HG03521 (cell line): Measurements from ENCODE around the gene OR2H2.

Source experiments
- ATAC-seq: cut with Tn5 transposase; IDR thresholded peaks from one replicate; pipeline ENCODE4 v1.9.1; 2021; ENCODE audit warnings: mild to moderate bottlenecking, moderate library complexity; ENCODE audit not compliant: unreplicated experiment

The OR2H2 gene

DNA sequence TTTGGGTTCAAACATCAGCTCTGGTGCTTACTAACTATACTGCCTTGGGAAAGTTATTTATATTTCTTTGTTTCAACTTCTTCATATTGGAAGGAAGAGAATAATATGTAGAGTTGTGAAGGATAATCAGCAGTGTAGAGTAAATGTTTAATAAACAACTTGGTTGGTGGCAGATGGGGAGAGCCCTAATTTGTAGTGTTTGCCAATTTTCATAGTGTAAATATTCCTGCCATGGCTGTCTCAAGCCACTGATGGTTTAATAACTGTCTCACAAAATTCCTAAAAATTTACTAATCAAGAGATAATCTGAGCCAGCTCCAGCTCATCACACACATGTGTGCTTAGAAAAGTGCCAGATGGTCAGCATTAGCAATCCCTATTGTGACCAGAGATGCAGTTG is at the start of gene OR2H2:
TSS of gene OR2H2 (plus strand) at position 301 of the 400 bp plus-strand sequence. CDS start 2,824 bp downstream, outside the sequence.
- no peak for ATAC-seq

DNA sequence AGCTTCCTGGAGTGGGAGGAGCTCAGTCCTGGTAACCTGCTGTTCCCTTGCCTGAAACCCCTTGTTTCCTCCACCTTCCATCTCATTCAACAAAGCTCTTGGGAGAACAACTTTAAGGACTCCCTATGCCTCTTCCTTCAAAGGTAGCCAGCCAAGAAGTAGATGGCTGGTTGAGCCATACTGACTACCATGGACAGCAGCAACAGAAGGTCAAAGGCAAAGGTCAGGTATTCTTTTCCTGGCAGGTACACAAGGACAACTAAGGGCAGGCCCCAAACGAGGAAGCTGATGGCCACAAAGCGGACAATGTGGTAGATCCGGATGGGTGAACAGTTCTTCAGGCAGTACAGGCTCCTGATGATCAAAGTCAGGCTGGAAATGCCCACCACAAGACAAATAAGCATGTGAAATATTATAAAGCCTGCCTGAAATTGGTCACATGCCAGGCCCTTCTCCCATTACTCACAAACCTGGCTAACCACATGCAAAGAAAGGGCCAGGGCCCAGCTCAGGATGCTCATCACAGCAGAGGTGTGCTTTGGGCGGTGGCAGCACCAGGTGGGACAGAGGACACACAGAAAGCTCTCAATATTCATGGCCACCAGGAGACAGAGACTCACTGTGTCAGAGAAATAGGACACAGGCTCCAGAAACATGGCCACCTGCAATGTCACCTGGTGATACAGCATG is 47.1 kb upstream of the OR2H2 start:
- ATAC-seq, result no peak

DNA sequence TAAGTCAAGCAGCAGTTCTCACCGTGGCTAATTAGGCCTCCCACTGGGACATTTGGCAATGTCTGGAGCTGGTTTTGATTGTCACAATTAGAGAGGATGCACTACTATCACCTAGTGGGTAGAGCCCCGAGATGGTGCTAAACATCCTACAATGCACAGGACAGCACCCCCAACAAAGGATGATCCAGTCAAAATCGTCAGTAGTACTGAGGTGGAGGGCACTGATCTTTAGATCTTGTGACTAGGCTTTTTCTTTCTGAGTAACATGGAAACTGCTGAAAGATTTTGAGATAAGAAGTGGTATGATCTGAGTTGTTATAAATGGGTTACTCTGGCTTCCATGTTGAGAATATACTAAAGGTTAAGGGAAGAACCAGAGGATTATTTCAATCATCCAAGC is 37.3 kb upstream of the OR2H2 start:
- ATAC-seq, result no peak

DNA sequence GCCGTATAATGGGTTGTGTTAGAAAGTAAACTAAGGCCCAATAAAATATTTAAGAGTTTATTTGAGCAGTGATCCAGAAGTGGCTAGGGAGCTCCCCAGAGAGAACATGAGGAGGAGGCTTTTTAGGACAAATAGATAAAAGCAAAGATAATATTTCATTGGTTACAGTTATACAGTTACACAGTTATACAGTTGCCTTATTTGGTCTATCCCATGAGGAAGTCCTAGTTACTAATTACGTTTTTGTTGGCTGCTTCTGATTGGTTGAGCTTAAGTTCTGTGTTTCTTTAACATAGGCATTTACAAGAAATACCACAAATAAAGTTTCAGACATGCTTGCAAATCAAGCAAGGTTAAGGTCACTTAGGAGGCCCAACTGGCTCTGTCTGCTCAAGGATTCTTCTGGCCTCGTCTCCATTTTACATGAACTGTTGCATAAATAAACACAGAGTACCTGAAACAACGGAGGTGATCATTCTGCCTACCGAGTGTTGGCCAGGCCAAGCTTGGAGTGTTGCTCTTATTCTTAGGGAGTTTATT is 32.3 kb upstream of the OR2H2 start:
- ATAC-seq, result peak; percentile 80

DNA sequence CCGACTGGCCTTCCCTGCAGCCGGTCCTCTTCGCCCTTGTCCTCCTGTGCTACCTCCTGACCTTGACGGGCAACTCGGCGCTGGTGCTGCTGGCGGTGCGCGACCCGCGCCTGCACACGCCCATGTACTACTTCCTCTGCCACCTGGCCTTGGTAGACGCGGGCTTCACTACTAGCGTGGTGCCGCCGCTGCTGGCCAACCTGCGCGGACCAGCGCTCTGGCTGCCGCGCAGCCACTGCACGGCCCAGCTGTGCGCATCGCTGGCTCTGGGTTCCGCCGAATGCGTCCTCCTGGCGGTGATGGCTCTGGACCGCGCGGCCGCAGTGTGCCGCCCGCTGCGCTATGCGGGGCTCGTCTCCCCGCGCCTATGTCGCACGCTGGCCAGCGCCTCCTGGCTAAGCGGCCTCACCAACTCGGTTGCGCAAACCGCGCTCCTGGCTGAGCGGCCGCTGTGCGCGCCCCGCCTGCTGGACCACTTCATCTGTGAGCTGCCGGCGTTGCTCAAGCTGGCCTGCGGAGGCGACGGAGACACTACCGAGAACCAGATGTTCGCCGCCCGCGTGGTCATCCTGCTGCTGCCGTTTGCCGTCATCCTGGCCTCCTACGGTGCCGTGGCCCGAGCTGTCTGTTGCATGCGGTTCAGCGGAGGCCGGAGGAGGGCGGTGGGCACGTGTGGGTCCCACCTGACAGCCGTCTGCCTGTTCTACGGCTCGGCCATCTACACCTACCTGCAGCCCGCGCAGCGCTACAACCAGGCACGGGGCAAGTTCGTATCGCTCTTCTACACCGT is 31.5 kb upstream of the OR2H2 start:
- no peak for ATAC-seq

DNA sequence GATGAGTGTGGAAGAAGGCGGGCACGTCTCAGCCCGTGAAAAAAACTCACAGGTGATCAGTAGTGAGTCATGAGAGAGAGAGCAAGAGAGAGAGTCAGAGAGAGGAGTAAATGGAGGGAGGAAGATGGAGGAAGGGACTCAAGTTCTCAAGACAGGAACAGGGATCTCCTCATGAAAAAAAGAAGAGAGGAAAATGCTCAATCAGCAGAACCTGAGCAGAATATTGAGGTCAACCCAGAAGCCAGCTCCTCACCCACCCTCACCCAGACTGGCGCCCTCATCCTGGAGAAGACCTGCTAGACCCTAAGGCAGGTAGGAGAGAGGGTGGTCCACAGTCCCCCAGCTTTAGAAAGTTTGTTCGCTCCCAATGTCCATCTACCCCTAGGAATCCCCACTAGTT is 30.2 kb upstream of the OR2H2 start:
- no peak for ATAC-seq

DNA sequence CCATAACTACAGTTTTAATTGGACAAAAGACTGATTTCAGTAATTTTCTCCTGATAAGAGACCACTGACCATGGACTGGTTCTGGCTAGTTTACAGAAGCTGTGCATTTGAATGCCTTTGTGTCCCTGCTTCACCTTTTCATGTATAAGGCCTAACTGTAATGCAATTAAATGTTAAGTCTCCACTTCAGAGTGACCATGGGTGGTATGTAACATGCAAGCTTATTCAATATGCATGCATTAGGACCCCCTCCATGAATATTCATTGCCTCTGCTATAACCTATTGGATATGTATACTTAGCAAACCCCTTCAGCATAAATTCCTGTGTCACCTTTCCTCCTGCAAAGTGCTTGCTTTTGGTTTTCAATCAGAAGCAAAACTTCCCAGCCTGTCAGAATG is 27.6 kb upstream of the OR2H2 start:
- ATAC-seq, result no peak

DNA sequence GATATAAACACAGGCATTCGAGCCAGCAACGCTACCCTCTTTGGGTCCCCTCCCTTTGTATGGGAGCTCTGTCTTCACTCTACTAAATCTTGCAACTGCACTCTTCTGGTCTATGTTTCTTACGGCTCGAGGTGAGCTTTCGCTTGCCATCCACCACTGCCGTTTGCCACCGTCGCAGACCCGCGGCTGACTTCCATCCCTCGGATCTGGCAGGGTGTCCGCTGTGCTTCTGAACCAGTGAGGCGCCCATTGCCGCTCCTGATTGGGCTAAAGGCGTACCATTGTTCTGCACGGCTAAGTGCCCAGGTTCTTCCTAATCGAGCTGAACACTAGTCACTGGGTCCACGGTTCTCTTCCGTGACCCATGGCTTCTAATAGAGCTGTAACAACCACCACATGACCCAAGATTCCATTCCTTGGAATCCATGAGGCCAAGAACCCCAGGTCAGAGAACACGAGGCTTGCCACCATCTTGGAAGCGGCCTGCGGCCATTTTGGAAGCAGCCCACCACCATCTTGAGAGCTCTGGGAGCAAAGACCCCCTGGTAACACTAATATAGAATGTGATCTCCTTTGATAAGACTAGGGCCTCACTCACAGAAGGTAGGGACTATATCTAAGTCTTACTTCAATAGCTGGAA is 26.4 kb upstream of the OR2H2 start:
- ATAC-seq, result no peak

DNA sequence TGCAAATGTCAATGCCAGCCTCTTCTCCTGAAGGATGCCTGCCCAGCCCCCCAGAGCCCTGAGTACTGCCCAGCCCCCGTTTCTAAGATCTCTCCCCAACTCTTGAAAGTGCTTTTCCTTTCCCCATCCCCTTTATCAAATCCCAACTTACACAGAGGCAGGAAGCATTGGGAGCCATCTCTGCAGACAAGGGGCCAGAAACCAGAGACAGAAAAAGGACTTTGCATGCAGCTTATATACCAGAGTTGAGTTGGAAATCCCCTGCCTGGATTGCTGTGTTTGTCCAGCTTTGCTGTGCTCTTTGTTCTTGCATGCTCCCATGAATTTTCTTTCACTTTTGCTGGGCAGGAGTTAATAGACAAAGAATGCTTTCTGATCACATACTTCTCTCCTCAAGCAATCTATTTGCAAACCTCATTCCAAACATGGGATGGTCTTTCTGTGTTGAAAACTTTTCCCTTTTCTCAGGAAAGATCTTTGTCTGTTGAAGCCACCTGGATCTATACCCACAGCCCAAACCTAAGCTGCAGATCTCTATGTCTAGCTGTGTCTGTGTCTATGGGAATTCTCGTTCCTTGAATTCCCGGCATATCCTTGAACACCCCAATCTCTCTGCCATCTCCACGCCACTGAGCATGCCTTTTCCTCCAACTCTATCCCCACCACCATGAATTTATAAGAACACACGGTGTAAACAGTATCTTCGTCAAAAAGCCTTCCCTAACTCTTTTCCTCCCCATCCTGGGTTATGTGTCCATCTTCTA is 25.2 kb upstream of the OR2H2 start, which contains the start of gene UBD:
TSS of gene UBD (minus strand) at position 209 of the 764 bp plus-strand sequence. CDS start at position 178, 31 bp downstream.
- ATAC-seq, result no peak

DNA sequence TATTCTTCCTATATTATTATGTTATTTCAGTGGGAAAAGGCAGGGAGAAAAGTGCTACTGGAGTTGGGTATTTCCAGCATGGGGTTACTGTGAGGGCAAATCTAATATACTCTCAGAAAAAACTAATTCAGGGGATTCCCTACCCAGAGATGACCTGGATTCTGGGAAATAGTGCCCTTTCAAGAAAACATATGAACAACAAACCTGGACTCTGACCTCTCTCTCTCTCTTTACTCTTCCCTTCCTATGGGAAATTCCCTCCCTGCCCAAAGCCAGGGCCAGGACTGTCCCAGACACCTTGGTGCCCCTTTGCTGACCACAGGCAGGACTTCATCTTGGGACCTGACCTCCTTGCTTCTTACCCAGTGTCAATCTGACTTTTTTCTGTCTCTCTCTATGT is 23.8 kb upstream of the OR2H2 start:
- ATAC-seq, result no peak

DNA sequence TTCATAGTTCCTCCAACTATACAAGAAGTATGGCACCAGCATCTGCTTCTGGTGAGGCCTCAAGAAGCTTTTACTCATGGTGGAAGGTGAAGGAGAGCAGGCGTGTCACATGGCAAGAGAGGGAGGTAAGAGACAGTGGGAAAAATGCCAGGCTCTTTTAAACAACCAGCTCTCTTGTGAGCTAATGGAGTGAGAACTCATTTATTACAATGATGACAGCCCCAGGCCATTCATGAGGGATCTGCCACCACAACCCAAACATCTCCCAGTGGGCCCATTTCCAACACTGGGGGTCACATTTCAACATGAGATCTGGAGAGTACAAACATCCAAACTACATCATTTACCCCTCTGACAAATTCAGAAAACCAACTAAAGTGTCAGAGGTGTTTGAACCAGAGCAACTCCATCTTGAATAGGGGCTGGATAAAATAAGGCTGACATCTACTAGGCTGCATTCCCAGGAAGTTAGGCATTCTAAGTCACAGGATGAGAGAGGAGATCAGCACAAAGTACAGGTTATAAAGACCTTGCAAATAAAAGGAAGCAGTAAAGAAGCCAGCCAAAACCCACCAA is 23.2 kb upstream of the OR2H2 start:
- no peak for ATAC-seq

DNA sequence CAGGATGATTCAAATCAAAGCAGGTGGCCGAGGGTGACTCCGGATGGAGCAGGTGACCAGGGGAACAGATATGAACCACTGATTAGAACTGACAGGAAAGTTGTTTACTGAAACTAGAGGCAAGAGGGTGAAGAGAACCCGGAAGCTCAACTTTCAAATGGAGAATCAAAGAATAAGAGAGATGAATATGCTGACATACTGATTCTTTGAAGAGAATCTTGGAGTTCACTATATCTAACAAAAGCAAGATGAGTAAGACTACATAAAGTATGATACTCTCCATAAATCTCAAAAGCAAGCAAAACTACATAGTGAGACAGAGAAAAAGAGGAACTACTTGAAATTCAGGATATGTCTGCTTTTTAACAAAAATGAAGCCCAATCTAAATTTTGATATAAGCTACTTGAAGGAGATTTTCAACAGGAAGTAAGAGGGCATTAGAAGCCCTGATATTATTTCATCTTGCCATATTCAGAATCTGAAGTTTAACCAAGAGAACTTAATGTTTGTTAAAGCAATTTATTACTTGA is 21.4 kb upstream of the OR2H2 start:
- no peak for ATAC-seq

DNA sequence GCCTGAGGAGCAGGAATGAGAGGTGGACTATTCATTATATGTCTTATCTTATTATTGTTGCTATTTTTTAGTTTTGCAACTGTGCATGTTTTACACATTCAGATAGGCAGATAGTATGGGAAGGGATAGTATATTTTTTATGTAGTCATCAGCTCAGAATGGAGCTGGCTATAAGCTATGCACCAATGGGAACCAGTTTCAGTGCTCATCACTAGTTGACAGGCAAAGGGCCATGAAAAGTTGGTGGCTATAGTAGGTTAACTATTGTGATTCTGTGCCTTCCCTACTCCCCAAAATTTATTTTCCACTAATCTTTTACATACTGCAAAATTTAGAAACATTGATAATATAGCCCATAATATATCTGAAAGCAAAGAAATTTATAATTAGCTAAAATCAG is 20.0 kb upstream of the OR2H2 start:
- ATAC-seq, result no peak

DNA sequence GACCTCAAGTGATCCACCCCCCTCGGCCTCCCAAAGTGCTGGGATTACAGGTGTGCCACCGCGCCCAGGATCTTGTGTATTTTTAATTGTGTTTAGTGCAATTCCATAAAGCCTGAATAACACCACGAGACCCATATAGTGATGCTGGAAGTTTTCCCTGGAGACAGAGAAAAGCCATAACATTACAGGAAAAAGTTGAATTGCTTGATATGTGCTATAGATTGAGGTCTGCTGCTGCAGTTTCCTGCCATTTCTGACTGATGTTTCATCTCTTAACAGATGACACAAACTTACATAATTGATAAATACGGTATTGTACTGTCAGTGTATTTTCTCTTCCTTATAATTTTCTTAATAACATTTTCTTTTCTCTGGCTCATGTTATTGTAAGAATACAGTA is 18.1 kb upstream of the OR2H2 start:
- no peak for ATAC-seq

DNA sequence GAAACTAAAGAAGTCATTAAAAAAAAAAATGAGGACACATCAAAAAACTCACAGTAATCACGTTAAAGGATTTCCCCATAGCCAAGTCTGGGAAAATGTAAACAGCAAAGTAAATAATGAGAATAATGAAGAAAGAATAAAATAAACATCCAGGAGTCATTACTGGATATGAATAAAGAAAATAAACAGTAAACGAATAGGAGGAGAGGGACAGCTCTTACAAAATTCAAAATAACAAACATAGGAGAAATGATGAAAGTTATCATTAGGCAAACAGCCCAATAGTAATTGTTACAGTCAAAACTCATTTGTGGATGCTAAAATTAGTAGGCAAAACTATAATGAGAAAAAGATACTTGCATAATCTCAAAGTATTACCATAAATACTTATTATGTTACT is 17.4 kb upstream of the OR2H2 start:
- no peak for ATAC-seq

DNA sequence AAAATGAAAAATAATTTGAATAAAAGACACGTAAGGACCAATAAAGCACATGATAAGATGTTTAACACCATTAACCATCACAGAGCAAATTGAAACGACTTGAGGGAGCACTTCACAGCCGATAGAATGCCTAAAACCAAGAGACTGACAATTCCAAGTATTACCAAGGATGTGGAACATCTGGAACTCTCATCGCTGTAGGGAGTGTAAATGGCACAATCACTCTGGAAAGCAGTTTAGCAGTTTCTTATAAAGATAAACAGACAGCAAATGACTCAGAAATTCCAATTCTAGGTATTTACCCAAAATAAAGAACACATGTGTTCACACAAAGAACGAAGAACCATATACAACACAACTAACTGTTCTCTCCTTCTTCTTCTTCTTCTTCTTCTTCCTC is 16.9 kb upstream of the OR2H2 start:
- ATAC-seq, result no peak

DNA sequence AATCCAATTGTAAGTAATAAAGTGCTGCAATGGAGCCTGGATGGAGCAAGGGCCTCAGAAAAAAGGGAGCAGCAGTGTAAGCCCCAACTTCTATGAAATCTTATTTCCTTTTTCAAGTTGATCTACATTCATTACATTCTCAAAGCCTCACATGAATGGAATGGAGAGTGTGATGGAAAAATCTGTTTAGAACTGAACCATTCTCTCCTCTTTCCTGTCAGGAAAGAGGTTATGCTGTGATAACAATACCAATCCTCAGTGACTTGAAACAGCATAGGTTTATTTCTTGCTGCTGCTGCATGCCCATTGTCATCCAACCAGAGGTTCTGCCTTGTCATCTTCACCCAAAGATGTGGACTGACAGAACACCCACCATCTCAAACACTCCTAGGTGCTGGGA is 8.9 kb upstream of the OR2H2 start:
- ATAC-seq, result no peak

DNA sequence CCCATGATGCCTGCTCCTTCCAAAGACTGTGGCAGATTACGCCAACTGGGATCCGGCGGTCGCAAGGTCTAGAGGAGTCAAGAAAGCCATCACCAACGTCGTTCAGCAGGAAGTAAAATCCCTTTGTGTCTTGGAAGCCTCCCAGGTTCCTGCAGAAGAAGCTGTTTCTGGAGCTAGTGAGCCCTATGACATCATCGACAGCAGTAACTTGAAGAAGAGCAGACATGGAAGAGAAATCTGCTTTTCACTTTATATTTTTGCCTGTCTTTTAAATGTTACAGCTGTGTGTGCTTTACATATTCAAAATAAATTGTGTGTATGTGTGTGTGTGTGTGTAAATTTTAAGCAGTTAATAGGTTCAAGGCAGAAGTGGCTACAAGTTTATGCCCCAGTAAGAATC is 7.4 kb upstream of the OR2H2 start:
- no peak for ATAC-seq

DNA sequence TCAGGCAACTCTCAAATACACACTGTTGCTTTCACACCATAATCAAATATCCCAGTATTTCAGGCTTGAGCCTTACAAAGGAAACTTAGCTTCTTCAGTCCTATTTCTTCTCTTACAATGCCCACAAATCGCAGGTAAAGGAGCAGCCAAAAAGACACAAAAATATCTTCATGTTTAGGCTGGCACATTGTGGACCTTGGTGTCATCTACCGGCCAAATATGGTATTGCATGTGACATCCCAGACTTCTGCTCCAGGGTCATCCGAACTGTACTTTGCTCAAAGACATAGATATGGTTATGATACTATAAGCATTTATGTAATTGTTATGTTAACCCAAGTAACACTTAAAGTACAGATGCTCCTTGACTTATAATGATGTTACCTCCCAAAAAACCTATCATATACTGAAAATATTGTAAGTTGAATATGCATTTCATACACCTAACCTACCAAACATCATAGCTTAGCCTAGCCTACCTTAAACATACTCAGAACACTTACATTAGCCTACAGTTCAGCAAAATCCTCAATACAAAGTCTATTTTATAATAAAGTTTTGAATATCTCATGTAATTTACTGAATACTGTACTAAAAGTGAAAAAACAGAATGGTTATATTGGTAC is 4.6 kb downstream of the OR2H2 start:
- no peak for ATAC-seq
